ENCODE measurements around the gene FTSJ3. TPM values are rescaled to one million over a fixed set of nuclear protein-coding genes. Genes with fewer than 3 reads are reported as not detected.
A peak's percentile ranks its signal among the peaks of the same experiment; 100 is the strongest.
"Not testable (repeated sequence)": the region's sequence is repeated elsewhere in the genome, so short reads cannot be mapped to it uniquely, and the experiment has no call there.

The FTSJ3 gene
- total and polyA plus RNA-seq, 4 donors: 10.0 to 38.1 (median 29.7) TPM

DNA sequence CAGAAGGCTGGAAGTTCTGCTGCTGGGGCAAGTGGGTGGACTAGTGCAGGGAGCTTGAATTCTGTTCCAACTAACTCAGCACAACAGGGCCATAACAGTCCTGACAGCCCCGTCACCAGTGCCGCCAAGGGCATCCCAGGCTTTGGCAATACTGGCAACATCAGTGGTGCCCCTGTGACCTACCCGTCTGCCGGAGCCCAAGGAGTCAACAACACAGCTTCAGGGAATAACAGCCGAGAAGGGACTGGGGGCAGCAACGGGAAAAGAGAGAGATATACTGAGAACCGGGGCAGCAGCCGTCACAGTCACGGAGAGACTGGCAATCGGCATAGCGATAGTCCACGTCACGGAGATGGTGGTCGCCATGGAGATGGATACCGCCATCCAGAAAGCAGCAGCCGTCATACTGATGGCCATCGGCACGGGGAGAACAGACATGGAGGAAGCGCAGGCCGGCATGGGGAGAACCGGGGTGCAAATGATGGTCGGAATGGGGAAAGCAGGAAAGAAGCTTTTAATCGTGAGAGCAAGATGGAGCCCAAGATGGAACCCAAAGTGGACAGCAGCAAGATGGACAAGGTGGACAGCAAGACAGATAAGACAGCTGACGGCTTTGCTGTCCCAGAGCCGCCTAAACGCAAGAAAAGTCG, 9.6 kb downstream of the FTSJ3 start:
- intact Hi-C loops (cut with DNase I): no loop called here
- peak in 1 of 2 donors; percentile 69 for DNase-seq
- ATAC-seq (ENCODE audit: low FRiP score): no peak
- 93 to 94% methylated on average over 27 of the region's 27 CpGs for WGBS, 2 donors
- Histone ChIP-seq H3K36me3 (ENCODE audit: control insufficient read depth in 1 of 2, insufficient read depth in 2 of 2, low read length in 1 of 2) (peaks cover 11 to 27% of the 10 kb centered on the region in 2 donors), H3K27ac (ENCODE audit: low read depth in 1 of 2, low read length in 2 of 2) (no peak overlapping the region), H3K9me3 (ENCODE audit: control insufficient read depth, low read length) (no peaks in the 10 kb centered on the region), H3K4me3 (ENCODE audit: low read length in 2 of 2) (no peak overlapping the region), H3K27me3 (ENCODE audit: control insufficient read depth in 1 of 2, insufficient read depth in 2 of 2, low read length in 1 of 2) (no peaks in the 10 kb centered on the region), H3K4me1 (ENCODE audit: control insufficient read depth in 1 of 2, insufficient read depth in 2 of 2, low read length in 2 of 2) (no peaks in the 10 kb centered on the region)

DNA sequence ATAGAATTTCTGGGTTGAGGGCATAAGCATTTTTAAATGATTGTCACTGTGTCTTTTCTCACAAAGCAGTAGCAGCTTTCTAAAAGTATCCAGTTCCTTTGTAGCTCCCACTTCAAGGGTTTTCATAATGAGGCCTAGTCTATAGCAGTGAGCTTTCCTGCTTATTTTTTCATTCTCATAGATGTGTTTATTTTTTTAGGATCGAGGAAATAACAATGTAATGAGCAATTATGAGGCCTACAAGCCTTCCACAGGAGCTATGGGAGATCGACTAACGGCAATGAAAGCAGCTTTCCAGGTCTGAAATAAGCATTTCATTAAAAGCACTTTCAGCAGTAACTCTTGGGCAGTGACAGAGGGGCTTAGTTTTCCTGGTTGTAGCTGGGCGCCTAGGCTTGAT, 10.8 kb downstream of the FTSJ3 start:
- no peaks in the 10 kb centered on the region for H3K9me3 ChIP-seq (ENCODE audit: control insufficient read depth, low read length)
- no peak for ATAC-seq (ENCODE audit: low FRiP score)
- no peaks in the 10 kb centered on the region for H3K27me3 ChIP-seq (ENCODE audit: control insufficient read depth in 1 of 2, insufficient read depth in 2 of 2, low read length in 1 of 2)
- DNase-seq: no peak
- no peak overlapping the region for H3K27ac ChIP-seq (ENCODE audit: low read depth in 1 of 2, low read length in 2 of 2)
- peaks cover 13 to 31% of the 10 kb centered on the region in 2 donors for H3K36me3 ChIP-seq (ENCODE audit: control insufficient read depth in 1 of 2, insufficient read depth in 2 of 2, low read length in 1 of 2)
- 78 to 79% methylated on average over 4 of the region's 4 CpGs for WGBS, 2 donors
- no peaks in the 10 kb centered on the region for H3K4me1 ChIP-seq (ENCODE audit: control insufficient read depth in 1 of 2, insufficient read depth in 2 of 2, low read length in 2 of 2)
- H3K4me3 ChIP-seq (ENCODE audit: low read length in 2 of 2): no peak overlapping the region
- intact Hi-C loops (cut with DNase I): no loop called here

DNA sequence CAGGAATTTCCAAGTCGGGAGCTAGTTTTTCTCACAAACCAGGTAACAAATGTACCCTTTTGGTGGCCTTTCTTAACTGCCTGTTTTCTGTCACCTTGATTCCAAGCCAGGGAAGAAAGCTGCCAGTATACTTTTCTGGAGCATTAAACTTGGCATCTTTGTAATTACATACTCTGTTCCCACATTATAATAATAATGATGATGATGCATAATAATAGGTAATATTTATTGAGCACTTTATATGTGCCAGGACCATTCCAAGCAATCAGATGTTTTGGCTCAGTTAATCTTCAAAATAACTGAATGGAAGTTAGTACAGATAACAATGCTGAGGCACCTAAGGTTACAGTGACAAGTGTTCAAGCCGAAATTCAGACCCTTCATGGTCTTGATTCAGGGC, 11.3 kb downstream of the FTSJ3 start:
- intact Hi-C loops (cut with DNase I): no loop called here
- H3K9me3 ChIP-seq (ENCODE audit: control insufficient read depth, low read length): no peaks in the 10 kb centered on the region
- no peak for ATAC-seq (ENCODE audit: low FRiP score)
- DNase-seq: no peak
- H3K36me3 ChIP-seq (ENCODE audit: control insufficient read depth in 1 of 2, insufficient read depth in 2 of 2, low read length in 1 of 2): peaks cover 16 to 25% of the 10 kb centered on the region in 2 donors
- H3K4me3 ChIP-seq (ENCODE audit: low read length in 2 of 2): no peak overlapping the region
- no peaks in the 10 kb centered on the region for H3K27me3 ChIP-seq (ENCODE audit: control insufficient read depth in 1 of 2, insufficient read depth in 2 of 2, low read length in 1 of 2)
- H3K27ac ChIP-seq (ENCODE audit: low read depth in 1 of 2, low read length in 2 of 2): no peak overlapping the region
- H3K4me1 ChIP-seq (ENCODE audit: control insufficient read depth in 1 of 2, insufficient read depth in 2 of 2, low read length in 2 of 2): no peaks in the 10 kb centered on the region
- WGBS, 2 donors: 88% methylated on average over 2 of the region's 2 CpGs

DNA sequence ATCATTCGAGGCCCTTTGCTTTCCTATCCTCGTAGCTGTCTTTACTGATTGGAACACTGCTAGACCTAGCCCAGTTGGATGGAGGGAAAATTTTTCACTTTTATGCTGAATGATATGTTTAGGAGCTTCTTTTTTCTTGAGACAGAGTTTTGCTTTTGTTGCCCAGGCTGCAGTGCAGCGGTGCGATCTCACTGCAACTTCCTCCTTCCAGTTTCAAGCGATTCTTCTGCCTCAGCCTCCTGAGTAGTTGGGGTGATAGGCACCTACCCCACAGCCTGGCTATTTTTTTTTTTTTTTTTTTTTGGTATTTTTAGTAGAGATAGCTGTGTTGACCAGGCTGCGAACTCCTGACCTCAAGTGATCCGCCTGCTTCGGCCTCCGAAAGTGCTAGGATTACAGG, 17.5 kb downstream of the FTSJ3 start:
- no peaks in the 10 kb centered on the region for H3K9me3 ChIP-seq (ENCODE audit: control insufficient read depth, low read length)
- 92% methylated on average over 9 of the region's 9 CpGs for WGBS, 2 donors
- ATAC-seq (ENCODE audit: low FRiP score) (no peak), DNase-seq (no peak)
- H3K4me3 ChIP-seq (ENCODE audit: low read length in 2 of 2): no peak overlapping the region
- H3K36me3 ChIP-seq (ENCODE audit: control insufficient read depth in 1 of 2, insufficient read depth in 2 of 2, low read length in 1 of 2): peaks cover 12 to 14% of the 10 kb centered on the region in 2 donors
- H3K27me3 ChIP-seq (ENCODE audit: control insufficient read depth in 1 of 2, insufficient read depth in 2 of 2, low read length in 1 of 2): no peaks in the 10 kb centered on the region
- intact Hi-C loops (cut with DNase I): no loop called here
- no peak overlapping the region for H3K27ac ChIP-seq (ENCODE audit: low read depth in 1 of 2, low read length in 2 of 2)
- H3K4me1 ChIP-seq (ENCODE audit: control insufficient read depth in 1 of 2, insufficient read depth in 2 of 2, low read length in 2 of 2): no peaks in the 10 kb centered on the region

DNA sequence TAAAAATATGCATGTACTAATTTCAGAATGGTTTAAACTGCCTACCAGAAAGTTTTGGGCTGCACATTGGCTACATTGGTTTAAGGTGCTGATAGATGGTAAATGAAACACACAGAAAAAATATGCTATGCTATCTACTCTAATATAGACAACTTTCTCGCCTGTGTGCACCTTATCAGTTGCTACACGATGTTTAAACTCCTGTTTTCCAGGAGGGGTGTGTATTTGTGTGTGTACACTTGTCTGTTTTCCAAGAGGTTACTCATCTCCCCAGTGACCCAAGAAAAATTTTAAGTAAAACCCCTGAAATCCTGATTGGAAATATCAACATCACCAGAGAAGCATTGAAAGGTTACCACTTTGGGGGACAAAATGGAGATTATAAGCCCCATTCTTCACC, 21.9 kb downstream of the FTSJ3 start:
- no peak for ATAC-seq (ENCODE audit: low FRiP score)
- Histone ChIP-seq H3K27me3 (ENCODE audit: control insufficient read depth in 1 of 2, insufficient read depth in 2 of 2, low read length in 1 of 2) (no peaks in the 10 kb centered on the region), H3K27ac (ENCODE audit: low read depth in 1 of 2, low read length in 2 of 2) (no peak overlapping the region), H3K36me3 (ENCODE audit: control insufficient read depth in 1 of 2, insufficient read depth in 2 of 2, low read length in 1 of 2) (peaks cover 6 to 8% of the 10 kb centered on the region in 2 donors), H3K9me3 (ENCODE audit: control insufficient read depth, low read length) (no peaks in the 10 kb centered on the region), H3K4me3 (ENCODE audit: low read length in 2 of 2) (no peak overlapping the region), H3K4me1 (ENCODE audit: control insufficient read depth in 1 of 2, insufficient read depth in 2 of 2, low read length in 2 of 2) (no peaks in the 10 kb centered on the region)
- no peak for DNase-seq
- 46 to 50% methylated on average over 2 of the region's 2 CpGs for WGBS, 2 donors
- intact Hi-C loops (cut with DNase I): no loop called here

DNA sequence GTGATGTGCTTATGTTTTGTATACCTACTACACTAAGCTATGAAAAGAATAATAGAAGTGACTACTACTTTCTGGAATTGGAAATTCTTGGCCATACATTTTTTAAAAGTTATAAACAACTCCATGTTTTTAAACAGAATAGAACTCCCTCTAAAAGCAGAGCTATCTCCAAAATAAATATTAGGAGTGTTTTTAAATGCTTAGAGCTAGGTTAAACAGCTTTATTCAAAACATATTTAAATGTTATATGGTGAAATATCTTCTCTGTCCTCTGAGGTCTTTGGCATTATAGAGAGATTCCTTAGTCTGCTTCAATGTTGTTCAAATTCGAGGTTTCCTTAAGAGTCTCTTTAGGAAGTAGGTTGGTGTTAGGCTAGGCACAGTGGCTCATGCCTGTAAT, 23.1 kb downstream of the FTSJ3 start:
- no peak for ATAC-seq (ENCODE audit: low FRiP score)
- 15 to 24% methylated on average over 1 of the region's 1 CpG for WGBS, 2 donors
- Histone ChIP-seq H3K9me3 (ENCODE audit: control insufficient read depth, low read length) (no peaks in the 10 kb centered on the region), H3K4me1 (ENCODE audit: control insufficient read depth in 1 of 2, insufficient read depth in 2 of 2, low read length in 2 of 2) (no peaks in the 10 kb centered on the region), H3K27me3 (ENCODE audit: control insufficient read depth in 1 of 2, insufficient read depth in 2 of 2, low read length in 1 of 2) (no peaks in the 10 kb centered on the region), H3K36me3 (ENCODE audit: control insufficient read depth in 1 of 2, insufficient read depth in 2 of 2, low read length in 1 of 2) (peaks cover 6 to 16% of the 10 kb centered on the region in 2 donors), H3K4me3 (ENCODE audit: low read length in 2 of 2) (no peak overlapping the region), H3K27ac (ENCODE audit: low read depth in 1 of 2, low read length in 2 of 2) (no peak overlapping the region)
- no peak for DNase-seq
- intact Hi-C loops (cut with DNase I): no loop called here

DNA sequence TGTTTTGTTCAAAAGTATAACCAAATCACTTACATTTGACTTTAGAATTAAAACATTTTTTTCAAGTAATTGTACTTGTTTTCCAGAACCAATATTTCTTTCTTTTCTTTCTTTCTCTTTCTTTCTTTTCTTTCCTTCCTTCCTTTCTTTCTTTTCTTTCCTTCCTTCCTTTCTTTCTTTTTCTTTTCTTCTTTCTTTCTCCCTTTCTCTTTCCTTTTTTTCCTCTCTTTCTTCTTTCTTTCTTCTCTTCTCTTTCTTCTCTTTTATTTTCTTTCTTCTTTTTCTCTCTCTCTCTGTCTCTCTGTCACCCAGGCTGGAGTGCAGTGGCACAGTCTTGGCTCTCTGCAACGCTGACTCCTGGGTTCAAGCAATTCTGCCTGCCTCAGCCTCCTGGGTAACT, 26.7 kb downstream of the FTSJ3 start:
- H3K27me3 ChIP-seq (ENCODE audit: control insufficient read depth in 1 of 2, insufficient read depth in 2 of 2, low read length in 1 of 2): no peaks in the 10 kb centered on the region
- intact Hi-C loops (cut with DNase I): no loop called here
- no peak for DNase-seq
- ATAC-seq (ENCODE audit: low FRiP score): no peak
- H3K36me3 ChIP-seq (ENCODE audit: control insufficient read depth in 1 of 2, insufficient read depth in 2 of 2, low read length in 1 of 2): peaks cover 8 to 14% of the 10 kb centered on the region in 2 donors
- no peaks in the 10 kb centered on the region for H3K9me3 ChIP-seq (ENCODE audit: control insufficient read depth, low read length)
- no peak overlapping the region for H3K27ac ChIP-seq (ENCODE audit: low read depth in 1 of 2, low read length in 2 of 2)
- no peak overlapping the region for H3K4me3 ChIP-seq (ENCODE audit: low read length in 2 of 2)
- H3K4me1 ChIP-seq (ENCODE audit: control insufficient read depth in 1 of 2, insufficient read depth in 2 of 2, low read length in 2 of 2): no peaks in the 10 kb centered on the region
- WGBS, 2 donors: 94 to 95% methylated on average over 1 of the region's 1 CpG

DNA sequence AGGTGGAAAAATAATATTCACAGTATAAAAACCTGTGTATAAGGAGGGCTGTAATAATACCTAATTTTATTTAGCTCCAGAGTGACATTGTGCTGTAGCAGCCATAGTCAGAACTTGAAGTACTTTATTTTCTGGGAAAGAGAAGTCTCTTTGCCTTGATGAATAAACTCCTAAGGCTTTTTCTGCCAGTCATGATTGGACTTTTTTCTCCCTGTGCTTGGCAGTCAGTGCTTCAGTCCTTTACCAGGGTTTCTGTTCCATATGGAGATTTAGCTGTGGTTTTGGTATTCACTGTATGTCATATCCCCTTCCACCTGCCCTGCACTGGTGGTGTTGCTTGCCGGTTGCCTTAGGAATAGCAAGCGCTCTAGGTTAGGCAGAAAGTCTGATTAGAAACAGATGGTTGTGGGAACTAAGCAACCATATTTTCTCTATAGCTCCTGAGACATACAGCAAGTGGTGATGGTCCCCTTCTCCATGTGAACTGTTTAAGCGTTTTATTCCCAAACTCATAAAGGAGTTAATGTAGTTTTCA, 28.8 kb downstream of the FTSJ3 start:
- WGBS, 2 donors: 83 to 89% methylated on average over 3 of the region's 3 CpGs

DNA sequence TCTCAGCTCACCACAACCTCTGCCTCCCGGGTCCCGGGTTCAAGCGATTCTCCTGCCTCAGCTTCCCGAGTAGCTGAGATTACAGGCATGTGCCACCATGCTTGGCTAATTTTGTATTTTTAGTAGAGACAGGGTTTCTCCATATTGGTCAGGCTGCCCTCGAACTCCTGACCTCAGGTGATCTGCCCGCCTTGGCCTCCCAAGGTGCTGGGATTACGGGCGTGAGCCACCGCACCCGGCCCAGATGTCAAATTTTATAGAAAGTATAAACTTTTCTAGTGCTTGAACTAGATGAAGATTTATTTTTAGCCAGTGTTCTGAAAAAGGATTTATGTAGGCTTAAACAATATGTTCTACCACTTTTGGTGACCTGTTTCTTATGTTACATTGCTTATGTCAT, 31.1 kb downstream of the FTSJ3 start:
- H3K27me3 ChIP-seq (ENCODE audit: control insufficient read depth in 1 of 2, insufficient read depth in 2 of 2, low read length in 1 of 2); H3K9me3 ChIP-seq (ENCODE audit: control insufficient read depth, low read length); DNase-seq; intact Hi-C loops (cut with DNase I); H3K4me1 ChIP-seq (ENCODE audit: control insufficient read depth in 1 of 2, insufficient read depth in 2 of 2, low read length in 2 of 2); H3K4me3 ChIP-seq (ENCODE audit: low read length in 2 of 2); ATAC-seq (ENCODE audit: low FRiP score); H3K36me3 ChIP-seq (ENCODE audit: control insufficient read depth in 1 of 2, insufficient read depth in 2 of 2, low read length in 1 of 2); H3K27ac ChIP-seq (ENCODE audit: low read depth in 1 of 2, low read length in 2 of 2): not testable (repeated sequence)
- WGBS, 2 donors: 96% methylated on average over 10 of the region's 10 CpGs

More for the DNA sequence above, 28.8 kb downstream of the FTSJ3 start:
- no peak for ATAC-seq (ENCODE audit: low FRiP score)
- Histone ChIP-seq H3K27ac (ENCODE audit: low read depth in 1 of 2, low read length in 2 of 2) (no peak overlapping the region), H3K4me3 (ENCODE audit: low read length in 2 of 2) (no peak overlapping the region), H3K9me3 (ENCODE audit: control insufficient read depth, low read length) (no peaks in the 10 kb centered on the region), H3K36me3 (ENCODE audit: control insufficient read depth in 1 of 2, insufficient read depth in 2 of 2, low read length in 1 of 2) (peaks cover 8 to 14% of the 10 kb centered on the region in 2 donors), H3K27me3 (ENCODE audit: control insufficient read depth in 1 of 2, insufficient read depth in 2 of 2, low read length in 1 of 2) (no peaks in the 10 kb centered on the region), H3K4me1 (ENCODE audit: control insufficient read depth in 1 of 2, insufficient read depth in 2 of 2, low read length in 2 of 2) (no peaks in the 10 kb centered on the region)
- no peak for DNase-seq
- intact Hi-C loops (cut with DNase I): no loop called here
